Measurements from ENCODE around the gene TAS2R40.
A peak's percentile ranks its signal among the peaks of the same experiment; 100 is the strongest.

Gene TAS2R40

DNA sequence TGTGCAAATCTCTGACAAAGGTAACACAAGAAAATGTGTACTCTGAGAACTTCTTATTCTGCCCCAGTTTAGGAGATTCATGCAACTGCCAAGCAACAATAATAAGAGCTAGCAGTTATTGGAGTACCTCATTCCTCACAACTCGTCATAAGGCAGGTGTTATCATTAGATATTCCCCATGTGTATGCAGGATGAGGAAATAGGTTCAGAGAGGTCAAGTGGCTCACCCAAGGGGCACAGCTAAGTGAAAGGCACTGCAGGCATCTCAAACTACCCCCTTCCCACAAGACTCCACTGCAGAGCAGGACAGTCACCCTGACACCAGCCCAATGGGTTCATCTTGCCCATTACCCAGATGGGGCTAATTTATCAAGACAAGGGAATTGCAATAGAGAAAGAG lies 40.1 kb downstream of the TAS2R40 start:
- H3K27ac ChIP-seq = no peak overlapping the region
- TF ChIP-seq, protein P1, sequence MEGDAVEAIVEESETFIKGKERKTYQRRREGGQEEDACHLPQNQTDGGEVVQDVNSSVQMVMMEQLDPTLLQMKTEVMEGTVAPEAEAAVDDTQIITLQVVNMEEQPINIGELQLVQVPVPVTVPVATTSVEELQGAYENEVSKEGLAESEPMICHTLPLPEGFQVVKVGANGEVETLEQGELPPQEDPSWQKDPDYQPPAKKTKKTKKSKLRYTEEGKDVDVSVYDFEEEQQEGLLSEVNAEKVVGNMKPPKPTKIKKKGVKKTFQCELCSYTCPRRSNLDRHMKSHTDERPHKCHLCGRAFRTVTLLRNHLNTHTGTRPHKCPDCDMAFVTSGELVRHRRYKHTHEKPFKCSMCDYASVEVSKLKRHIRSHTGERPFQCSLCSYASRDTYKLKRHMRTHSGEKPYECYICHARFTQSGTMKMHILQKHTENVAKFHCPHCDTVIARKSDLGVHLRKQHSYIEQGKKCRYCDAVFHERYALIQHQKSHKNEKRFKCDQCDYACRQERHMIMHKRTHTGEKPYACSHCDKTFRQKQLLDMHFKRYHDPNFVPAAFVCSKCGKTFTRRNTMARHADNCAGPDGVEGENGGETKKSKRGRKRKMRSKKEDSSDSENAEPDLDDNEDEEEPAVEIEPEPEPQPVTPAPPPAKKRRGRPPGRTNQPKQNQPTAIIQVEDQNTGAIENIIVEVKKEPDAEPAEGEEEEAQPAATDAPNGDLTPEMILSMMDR (conservative IDR thresholded peaks at IDR 0.05) = no peak

DNA sequence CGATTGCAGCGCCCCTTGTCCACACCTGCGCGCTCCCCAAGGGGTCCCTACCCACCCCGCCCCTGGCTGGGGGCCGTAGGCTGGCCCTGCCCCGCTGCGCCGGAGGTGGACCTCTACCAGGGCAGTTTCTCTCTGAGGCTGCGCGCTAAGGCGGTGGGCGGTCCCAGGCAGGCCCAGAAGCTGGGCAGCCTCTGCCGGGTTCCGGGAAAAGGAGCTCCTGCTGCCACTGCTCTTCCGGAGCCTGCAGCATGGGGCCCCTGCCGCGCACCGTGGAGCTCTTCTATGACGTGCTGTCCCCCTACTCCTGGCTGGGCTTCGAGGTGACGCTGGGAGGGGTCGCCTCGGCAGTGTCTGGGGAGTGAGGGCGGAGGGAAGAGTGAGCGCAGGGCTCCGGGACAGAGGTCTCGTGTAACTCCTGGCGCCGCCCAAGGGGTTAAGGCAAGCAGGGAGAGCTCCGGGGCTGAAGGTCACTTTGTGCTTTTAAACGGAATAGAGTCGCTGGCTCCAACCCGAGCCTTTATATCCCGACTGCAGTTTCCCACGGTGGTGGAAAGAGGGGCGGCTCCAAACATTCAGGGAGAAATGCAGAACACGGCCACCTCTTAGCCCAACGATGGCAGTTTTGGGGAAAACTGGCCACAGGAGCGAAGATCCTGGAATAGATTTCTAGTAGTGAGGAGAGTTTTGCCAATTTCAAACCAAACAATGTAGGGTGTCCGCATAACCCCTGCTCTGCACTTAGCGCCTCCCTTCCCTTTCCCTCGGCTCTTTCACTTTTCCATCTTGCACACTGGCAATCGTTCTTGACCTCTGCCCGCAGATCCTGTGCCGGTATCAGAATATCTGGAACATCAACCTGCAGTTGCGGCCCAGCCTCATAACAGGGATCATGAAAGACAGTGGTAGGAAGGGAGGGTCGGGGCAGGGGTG lies 41.7 kb downstream of the TAS2R40 start, which contains the start of gene GSTK1:
TSS of gene GSTK1 (plus strand) at position 176 of the 930 bp plus-strand sequence. CDS start at position 249, 73 bp downstream.
- peak within 1 kb of the TSS; percentile 86 for H3K27ac ChIP-seq
- TF ChIP-seq, protein P1 (conservative IDR thresholded peaks at IDR 0.05) = 0 out of 2 replicates have a peak, but pooled peaks have one; percentile 4

DNA sequence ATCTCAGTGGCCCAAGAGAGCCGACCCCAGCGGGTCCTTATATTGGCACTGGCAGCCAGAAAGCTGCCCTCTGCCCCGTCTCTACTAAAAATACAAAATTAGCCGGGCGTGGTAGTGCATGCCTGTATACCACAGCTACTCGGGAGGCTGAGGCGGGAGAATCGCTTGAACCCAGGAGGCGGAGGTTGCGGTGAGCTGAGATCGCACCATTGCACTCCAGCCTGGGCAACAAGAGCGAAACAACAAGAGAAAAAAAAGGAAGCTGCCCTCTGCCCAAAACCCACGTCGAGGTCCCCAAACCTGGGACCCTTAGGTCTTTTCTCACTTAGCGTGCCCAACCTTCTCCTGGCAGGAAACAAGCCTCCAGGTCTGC lies 42.3 kb downstream of the TAS2R40 start:
- H3K27ac ChIP-seq = peak overlapping the region; percentile 86

DNA sequence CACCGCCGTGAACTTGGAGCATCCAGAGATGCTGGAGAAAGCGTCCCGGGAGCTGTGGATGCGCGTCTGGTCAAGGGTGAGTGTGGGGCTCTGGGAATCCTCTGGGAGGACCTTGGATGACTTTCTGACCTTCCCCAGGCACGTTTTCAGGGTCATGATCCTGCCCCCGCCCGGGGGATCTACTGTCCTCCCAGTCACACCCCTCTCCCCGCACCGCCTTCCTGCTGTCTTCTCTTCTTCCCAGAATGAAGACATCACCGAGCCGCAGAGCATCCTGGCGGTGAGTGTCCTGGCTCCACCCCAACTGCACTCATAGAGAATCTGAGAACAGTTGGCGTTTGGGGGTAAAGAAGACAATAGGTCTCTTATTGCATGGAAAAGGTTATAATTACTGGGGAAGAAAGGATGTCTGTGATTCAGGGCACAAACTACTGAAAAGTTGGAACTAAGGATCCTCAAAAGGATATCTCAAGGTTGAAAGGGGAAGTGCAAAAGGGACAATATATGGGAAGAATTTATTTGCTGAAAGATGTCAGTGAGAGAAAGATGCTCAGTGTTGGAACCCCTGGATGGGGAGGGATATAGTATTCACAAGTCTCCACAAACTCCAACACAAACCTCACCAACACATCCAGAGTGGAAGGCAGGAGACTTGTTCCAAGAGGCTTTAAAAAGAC lies 43.3 kb downstream of the TAS2R40 start:
- no peak overlapping the region for H3K27ac ChIP-seq
- TF ChIP-seq, protein P1 (conservative IDR thresholded peaks at IDR 0.05) = no peak

DNA sequence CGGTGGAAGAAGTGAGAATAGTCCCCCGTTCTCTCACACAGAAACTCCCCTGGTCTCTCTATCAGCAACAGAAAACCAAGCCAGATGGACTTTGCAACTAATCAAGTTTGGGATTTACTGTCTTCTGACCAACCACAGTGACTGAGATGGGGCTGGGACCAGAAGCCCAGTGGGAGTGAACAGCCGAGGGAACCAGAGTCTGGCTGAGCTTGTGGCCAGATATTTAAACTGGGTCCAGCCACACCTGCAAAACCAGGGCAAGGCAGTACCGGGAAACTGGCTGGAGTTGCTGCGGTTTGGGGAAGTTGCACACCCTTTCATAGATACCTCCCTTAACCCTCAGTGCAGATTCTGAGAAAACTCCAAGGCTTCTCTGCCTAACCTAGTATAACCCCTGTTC lies 47.4 kb downstream of the TAS2R40 start:
- TF ChIP-seq, protein P1 (conservative IDR thresholded peaks at IDR 0.05) = no peak
- H3K27ac ChIP-seq = no peak overlapping the region

DNA sequence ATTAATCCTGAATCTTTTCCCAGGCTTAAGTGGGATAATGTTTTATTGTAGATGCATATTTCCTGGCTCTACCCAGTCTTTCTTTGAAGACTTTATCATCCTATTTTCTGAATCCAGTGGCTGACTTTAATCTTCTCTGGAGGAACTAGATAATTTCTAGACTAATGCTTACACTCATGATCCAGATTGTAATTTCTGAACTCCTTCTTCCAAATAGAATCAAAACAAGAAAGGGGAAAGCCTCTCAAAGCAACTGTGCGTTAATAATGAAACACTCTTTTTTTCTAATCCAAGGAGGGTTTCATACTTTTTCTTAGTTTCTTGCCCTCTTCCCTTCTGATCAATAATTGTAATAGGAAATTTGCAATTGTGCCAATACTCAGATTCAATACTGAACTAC lies 49.4 kb downstream of the TAS2R40 start:
- H3K27ac ChIP-seq = no peak overlapping the region
- TF ChIP-seq, protein P1 (conservative IDR thresholded peaks at IDR 0.05) = no peak

Measured in VCaP (cell line).